ENCODE measurements around the gene PAK6. TPM values are rescaled to one million over a fixed set of nuclear protein-coding genes. Genes with fewer than 3 reads are reported as not detected.

Gene PAK6
- total and polyA plus RNA-seq, 9 of the 15 experiments (the other 6 are each of a cell fraction or from before 2014, with no cell fraction given): 0.03 to 0.74 (median 0.16) TPM; not detected in 2

- TF ChIP-seq, protein P1, sequence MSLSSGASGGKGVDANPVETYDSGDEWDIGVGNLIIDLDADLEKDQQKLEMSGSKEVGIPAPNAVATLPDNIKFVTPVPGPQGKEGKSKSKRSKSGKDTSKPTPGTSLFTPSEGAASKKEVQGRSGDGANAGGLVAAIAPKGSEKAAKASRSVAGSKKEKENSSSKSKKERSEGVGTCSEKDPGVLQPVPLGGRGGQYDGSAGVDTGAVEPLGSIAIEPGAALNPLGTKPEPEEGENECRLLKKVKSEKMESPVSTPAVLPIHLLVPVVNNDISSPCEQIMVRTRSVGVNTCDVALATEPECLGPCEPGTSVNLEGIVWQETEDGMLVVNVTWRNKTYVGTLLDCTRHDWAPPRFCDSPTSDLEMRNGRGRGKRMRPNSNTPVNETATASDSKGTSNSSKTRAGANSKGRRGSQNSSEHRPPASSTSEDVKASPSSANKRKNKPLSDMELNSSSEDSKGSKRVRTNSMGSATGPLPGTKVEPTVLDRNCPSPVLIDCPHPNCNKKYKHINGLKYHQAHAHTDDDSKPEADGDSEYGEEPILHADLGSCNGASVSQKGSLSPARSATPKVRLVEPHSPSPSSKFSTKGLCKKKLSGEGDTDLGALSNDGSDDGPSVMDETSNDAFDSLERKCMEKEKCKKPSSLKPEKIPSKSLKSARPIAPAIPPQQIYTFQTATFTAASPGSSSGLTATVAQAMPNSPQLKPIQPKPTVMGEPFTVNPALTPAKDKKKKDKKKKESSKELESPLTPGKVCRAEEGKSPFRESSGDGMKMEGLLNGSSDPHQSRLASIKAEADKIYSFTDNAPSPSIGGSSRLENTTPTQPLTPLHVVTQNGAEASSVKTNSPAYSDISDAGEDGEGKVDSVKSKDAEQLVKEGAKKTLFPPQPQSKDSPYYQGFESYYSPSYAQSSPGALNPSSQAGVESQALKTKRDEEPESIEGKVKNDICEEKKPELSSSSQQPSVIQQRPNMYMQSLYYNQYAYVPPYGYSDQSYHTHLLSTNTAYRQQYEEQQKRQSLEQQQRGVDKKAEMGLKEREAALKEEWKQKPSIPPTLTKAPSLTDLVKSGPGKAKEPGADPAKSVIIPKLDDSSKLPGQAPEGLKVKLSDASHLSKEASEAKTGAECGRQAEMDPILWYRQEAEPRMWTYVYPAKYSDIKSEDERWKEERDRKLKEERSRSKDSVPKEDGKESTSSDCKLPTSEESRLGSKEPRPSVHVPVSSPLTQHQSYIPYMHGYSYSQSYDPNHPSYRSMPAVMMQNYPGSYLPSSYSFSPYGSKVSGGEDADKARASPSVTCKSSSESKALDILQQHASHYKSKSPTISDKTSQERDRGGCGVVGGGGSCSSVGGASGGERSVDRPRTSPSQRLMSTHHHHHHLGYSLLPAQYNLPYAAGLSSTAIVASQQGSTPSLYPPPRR (CRISPR knock-in tag; IDR thresholded peaks at IDR 0.05; ENCODE audit: borderline replicate concordance): no peak
- TF ChIP-seq XRCC4 (IDR thresholded peaks at IDR 0.05; ENCODE audit: extremely low read depth, insufficient read depth, insufficient read length): no peak
- TF ChIP-seq, protein P2, sequence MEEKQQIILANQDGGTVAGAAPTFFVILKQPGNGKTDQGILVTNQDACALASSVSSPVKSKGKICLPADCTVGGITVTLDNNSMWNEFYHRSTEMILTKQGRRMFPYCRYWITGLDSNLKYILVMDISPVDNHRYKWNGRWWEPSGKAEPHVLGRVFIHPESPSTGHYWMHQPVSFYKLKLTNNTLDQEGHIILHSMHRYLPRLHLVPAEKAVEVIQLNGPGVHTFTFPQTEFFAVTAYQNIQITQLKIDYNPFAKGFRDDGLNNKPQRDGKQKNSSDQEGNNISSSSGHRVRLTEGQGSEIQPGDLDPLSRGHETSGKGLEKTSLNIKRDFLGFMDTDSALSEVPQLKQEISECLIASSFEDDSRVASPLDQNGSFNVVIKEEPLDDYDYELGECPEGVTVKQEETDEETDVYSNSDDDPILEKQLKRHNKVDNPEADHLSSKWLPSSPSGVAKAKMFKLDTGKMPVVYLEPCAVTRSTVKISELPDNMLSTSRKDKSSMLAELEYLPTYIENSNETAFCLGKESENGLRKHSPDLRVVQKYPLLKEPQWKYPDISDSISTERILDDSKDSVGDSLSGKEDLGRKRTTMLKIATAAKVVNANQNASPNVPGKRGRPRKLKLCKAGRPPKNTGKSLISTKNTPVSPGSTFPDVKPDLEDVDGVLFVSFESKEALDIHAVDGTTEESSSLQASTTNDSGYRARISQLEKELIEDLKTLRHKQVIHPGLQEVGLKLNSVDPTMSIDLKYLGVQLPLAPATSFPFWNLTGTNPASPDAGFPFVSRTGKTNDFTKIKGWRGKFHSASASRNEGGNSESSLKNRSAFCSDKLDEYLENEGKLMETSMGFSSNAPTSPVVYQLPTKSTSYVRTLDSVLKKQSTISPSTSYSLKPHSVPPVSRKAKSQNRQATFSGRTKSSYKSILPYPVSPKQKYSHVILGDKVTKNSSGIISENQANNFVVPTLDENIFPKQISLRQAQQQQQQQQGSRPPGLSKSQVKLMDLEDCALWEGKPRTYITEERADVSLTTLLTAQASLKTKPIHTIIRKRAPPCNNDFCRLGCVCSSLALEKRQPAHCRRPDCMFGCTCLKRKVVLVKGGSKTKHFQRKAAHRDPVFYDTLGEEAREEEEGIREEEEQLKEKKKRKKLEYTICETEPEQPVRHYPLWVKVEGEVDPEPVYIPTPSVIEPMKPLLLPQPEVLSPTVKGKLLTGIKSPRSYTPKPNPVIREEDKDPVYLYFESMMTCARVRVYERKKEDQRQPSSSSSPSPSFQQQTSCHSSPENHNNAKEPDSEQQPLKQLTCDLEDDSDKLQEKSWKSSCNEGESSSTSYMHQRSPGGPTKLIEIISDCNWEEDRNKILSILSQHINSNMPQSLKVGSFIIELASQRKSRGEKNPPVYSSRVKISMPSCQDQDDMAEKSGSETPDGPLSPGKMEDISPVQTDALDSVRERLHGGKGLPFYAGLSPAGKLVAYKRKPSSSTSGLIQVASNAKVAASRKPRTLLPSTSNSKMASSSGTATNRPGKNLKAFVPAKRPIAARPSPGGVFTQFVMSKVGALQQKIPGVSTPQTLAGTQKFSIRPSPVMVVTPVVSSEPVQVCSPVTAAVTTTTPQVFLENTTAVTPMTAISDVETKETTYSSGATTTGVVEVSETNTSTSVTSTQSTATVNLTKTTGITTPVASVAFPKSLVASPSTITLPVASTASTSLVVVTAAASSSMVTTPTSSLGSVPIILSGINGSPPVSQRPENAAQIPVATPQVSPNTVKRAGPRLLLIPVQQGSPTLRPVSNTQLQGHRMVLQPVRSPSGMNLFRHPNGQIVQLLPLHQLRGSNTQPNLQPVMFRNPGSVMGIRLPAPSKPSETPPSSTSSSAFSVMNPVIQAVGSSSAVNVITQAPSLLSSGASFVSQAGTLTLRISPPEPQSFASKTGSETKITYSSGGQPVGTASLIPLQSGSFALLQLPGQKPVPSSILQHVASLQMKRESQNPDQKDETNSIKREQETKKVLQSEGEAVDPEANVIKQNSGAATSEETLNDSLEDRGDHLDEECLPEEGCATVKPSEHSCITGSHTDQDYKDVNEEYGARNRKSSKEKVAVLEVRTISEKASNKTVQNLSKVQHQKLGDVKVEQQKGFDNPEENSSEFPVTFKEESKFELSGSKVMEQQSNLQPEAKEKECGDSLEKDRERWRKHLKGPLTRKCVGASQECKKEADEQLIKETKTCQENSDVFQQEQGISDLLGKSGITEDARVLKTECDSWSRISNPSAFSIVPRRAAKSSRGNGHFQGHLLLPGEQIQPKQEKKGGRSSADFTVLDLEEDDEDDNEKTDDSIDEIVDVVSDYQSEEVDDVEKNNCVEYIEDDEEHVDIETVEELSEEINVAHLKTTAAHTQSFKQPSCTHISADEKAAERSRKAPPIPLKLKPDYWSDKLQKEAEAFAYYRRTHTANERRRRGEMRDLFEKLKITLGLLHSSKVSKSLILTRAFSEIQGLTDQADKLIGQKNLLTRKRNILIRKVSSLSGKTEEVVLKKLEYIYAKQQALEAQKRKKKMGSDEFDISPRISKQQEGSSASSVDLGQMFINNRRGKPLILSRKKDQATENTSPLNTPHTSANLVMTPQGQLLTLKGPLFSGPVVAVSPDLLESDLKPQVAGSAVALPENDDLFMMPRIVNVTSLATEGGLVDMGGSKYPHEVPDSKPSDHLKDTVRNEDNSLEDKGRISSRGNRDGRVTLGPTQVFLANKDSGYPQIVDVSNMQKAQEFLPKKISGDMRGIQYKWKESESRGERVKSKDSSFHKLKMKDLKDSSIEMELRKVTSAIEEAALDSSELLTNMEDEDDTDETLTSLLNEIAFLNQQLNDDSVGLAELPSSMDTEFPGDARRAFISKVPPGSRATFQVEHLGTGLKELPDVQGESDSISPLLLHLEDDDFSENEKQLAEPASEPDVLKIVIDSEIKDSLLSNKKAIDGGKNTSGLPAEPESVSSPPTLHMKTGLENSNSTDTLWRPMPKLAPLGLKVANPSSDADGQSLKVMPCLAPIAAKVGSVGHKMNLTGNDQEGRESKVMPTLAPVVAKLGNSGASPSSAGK (IDR thresholded peaks at IDR 0.05): peak; percentile 83
- no peak for TF ChIP-seq DMBX1 (CRISPR knock-in tag; IDR thresholded peaks at IDR 0.05; ENCODE audit: borderline replicate concordance)
- no peak for TF ChIP-seq TCF7 (IDR thresholded peaks at IDR 0.05; ENCODE audit: borderline replicate concordance)
- peak; percentile 10; the same call in 1 of the 2 replicates for TF ChIP-seq CHD2 (IDR thresholded peaks at IDR 0.05; ENCODE audit: low read depth, low read length)
- TF ChIP-seq ZNF785 (CRISPR knock-in tag; IDR thresholded peaks at IDR 0.05): no peak
- TF ChIP-seq ZNF140 (CRISPR knock-in tag; IDR thresholded peaks at IDR 0.05): no peak
- no peak for TF ChIP-seq CSDE1 (IDR thresholded peaks at IDR 0.05)
- TF ChIP-seq NFE2 (IDR thresholded peaks at IDR 0.05; ENCODE audit: low read depth): no peak
These were observed 43.4 kb downstream of the PAK6 start (continued) for GRCh38 chr15:40282147-40282868.

Measured in K562 (cell line).